CD4-positive, CD25-positive, alpha-beta regulatory T cell (primary cell): Measurements from ENCODE around the gene FLVCR1. TPM values are rescaled to one million over a fixed set of nuclear protein-coding genes. Genes with fewer than 3 reads are reported as not detected.
"Not testable (repeated sequence)": the region's sequence is repeated elsewhere in the genome, so short reads cannot be mapped to it uniquely, and the experiment has no call there.

Experiments
- ATAC-seq, 2 donors: fragments of 150-1000 bp; cut with Tn5 transposase; one replicate each; pipeline ENCODE4 v1.10.0; 2021; ENCODE audit warnings: low read depth in 2 of 2, moderate number of reproducible peaks in 2 of 2, moderate library complexity in 1 of 2
- DNase-seq, 3 donors: peaks; one replicate each; pipeline versions ENCODE4 v3.0.0 to v3.0.0-alpha.2; 2012 to 2022; ENCODE audit warnings: mixed read lengths in 1 of 3
- H3K27ac ChIP-seq: one replicate; pipeline ENCODE4 v1.7.0; 2013; ENCODE audit warnings: mild to moderate bottlenecking, low read length; ENCODE audit not compliant: insufficient read depth, poor library complexity, severe bottlenecking
- H3K27me3 ChIP-seq: one replicate; pipeline ENCODE4 v1.7.0; 2013; ENCODE audit warnings: low read length; ENCODE audit not compliant: control insufficient read depth, insufficient read depth
- H3K36me3 ChIP-seq: one replicate; pipeline ENCODE4 v1.7.0; 2013; ENCODE audit warnings: mild to moderate bottlenecking, low read length, moderate library complexity; ENCODE audit not compliant: control insufficient read depth, insufficient read depth
- H3K4me1 ChIP-seq: 2 replicates; pipeline ENCODE4 v1.7.0; 2013; ENCODE audit warnings: mild to moderate bottlenecking, low read length; ENCODE audit not compliant: insufficient read depth, control insufficient read depth, poor library complexity, severe bottlenecking
- H3K4me3 ChIP-seq: one replicate; pipeline ENCODE4 v1.7.0; 2013; ENCODE audit warnings: low read depth, mild to moderate bottlenecking, low read length, moderate library complexity
- H3K9me3 ChIP-seq, 2 experiments: 1 replicate in 1 of 2; 2 replicates in 1 of 2; pipeline ENCODE4 v1.7.0; 2013; ENCODE audit warnings: low read length in 2 of 2, mild to moderate bottlenecking in 1 of 2, moderate library complexity in 1 of 2; ENCODE audit not compliant: control insufficient read depth in 2 of 2
- H3K27ac Mint-ChIP-seq, 3 donors: one replicate each; pipeline ENCODE4 v1.8.0; 2020 to 2022; ENCODE audit warnings: mild to moderate bottlenecking in 3 of 3, mixed read lengths in 3 of 3, moderate library complexity in 2 of 3
- H3K27me3 Mint-ChIP-seq: one replicate; pipeline ENCODE4 v1.8.0; 2022; ENCODE audit warnings: mild to moderate bottlenecking, mixed read lengths
- H3K36me3 Mint-ChIP-seq: one replicate; pipeline ENCODE4 v1.8.0; 2020; ENCODE audit warnings: mixed read lengths
- H3K4me1 Mint-ChIP-seq, 4 donors: one replicate each; pipeline ENCODE4 v1.8.0; 2020 to 2022; ENCODE audit warnings: mixed read lengths in 4 of 4, mild to moderate bottlenecking in 1 of 4
- H3K4me3 Mint-ChIP-seq, 4 donors: one replicate each; pipeline ENCODE4 v1.8.0; 2020 to 2022; ENCODE audit warnings: mild to moderate bottlenecking in 4 of 4, mixed read lengths in 4 of 4, moderate library complexity in 3 of 4
- H3K9me3 Mint-ChIP-seq, 7 donors: one replicate each; pipeline ENCODE4 v1.8.0; 2020 to 2022; ENCODE audit warnings: mixed read lengths in 7 of 7, mild to moderate bottlenecking in 3 of 7, moderate library complexity in 2 of 7
- polyA plus RNA-seq, 4 donors: library from polyadenylated mRNA; unstranded; fragments of 300-500 nt; fragmentation: Illumina TruSeq; gene quantifications; one replicate each; pipeline ENCODE4 v1.2.3, GENCODE V29; 2021
- total RNA-seq: library from RNA; stranded (reverse); gene quantifications from one replicate; pipeline ENCODE4 v1.2.3, GENCODE V29; 2022

The FLVCR1 gene
- total and polyA plus RNA-seq, 5 donors from 2014 or later = 1.8 to 10.9 (median 2.3) TPM

GRCh38 chr1:212863345-212863744, 5.3 kb downstream of the FLVCR1 start:
- not testable (repeated sequence) for H3K9me3 ChIP-seq

GRCh38 chr1:212864201-212864600, 6.1 kb downstream of the FLVCR1 start:
- Histone ChIP-seq H3K27ac (no peak overlapping the region), H3K9me3 (no peaks in the 10 kb centered on the region), H3K27me3 (no peaks in the 10 kb centered on the region), H3K4me3 (no peak overlapping the region), H3K4me1 (peaks cover 19% of the 10 kb centered on the region), H3K36me3 (peaks cover 4% of the 10 kb centered on the region)
- ATAC-seq (no peak), DNase-seq (no peak)
- H3K9me3 Mint-ChIP-seq = no peaks in the 10 kb centered on the region
- peaks cover 6 to 22% (median 14%) of the 10 kb centered on the region in 4 donors for H3K4me1 Mint-ChIP-seq
- H3K4me3 Mint-ChIP-seq = peak overlapping the region in 1 of 4 donors; percentile 70
- peak overlapping the region in 1 of 3 donors; percentile 70 for H3K27ac Mint-ChIP-seq
- H3K27me3 Mint-ChIP-seq = no peaks in the 10 kb centered on the region
- peaks cover 8% of the 10 kb centered on the region for H3K36me3 Mint-ChIP-seq

More at GRCh38 chr1:212863345-212863744, 5.3 kb downstream of the FLVCR1 start:
- H3K4me1 Mint-ChIP-seq = peaks cover 11 to 26% (median 19%) of the 10 kb centered on the region in 4 donors
- not testable (repeated sequence) for H3K27ac Mint-ChIP-seq, ATAC-seq, H3K27me3 Mint-ChIP-seq, H3K4me3 ChIP-seq, H3K27ac ChIP-seq, H3K27me3 ChIP-seq, H3K36me3 Mint-ChIP-seq, DNase-seq, H3K36me3 ChIP-seq, H3K9me3 Mint-ChIP-seq
- H3K4me3 Mint-ChIP-seq = peak overlapping the region in 1 of 4 donors; percentile 70
- H3K4me1 ChIP-seq = peaks cover 25% of the 10 kb centered on the region

GRCh38 chr1:212867192-212867591, 9.1 kb downstream of the FLVCR1 start:
- Histone ChIP-seq H3K36me3 (peaks cover 10% of the 10 kb centered on the region), H3K4me3 (no peak overlapping the region), H3K9me3 (no peaks in the 10 kb centered on the region), H3K4me1 (no peaks in the 10 kb centered on the region), H3K27ac (no peak overlapping the region), H3K27me3 (no peaks in the 10 kb centered on the region)
- Mint-ChIP-seq H3K9me3 (no peaks in the 10 kb centered on the region), H3K36me3 (peaks cover 8% of the 10 kb centered on the region), H3K27ac (no peak overlapping the region), H3K4me1 (peaks cover 13 to 21% (median 15%) of the 10 kb centered on the region in 4 donors), H3K27me3 (no peaks in the 10 kb centered on the region), H3K4me3 (no peak overlapping the region)
- ATAC-seq = no peak
- no peak for DNase-seq

- Mint-ChIP-seq H3K4me3 (no peak overlapping the region), H3K27ac (no peak overlapping the region)
These were observed 13.9 kb downstream of the FLVCR1 start for GRCh38 chr1:212871976-212872375.

GRCh38 chr1:212873518-212873917, 15.4 kb downstream of the FLVCR1 start:
- Mint-ChIP-seq H3K4me1 (peaks cover 2 to 10% (median 3%) of the 10 kb centered on the region in 4 donors), H3K36me3 (peaks cover 28% of the 10 kb centered on the region), H3K4me3 (no peak overlapping the region), H3K9me3 (no peaks in the 10 kb centered on the region), H3K27ac (no peak overlapping the region), H3K27me3 (no peaks in the 10 kb centered on the region)
- Histone ChIP-seq H3K4me1 (no peaks in the 10 kb centered on the region), H3K27me3 (no peaks in the 10 kb centered on the region), H3K9me3 (no peaks in the 10 kb centered on the region), H3K4me3 (no peak overlapping the region), H3K36me3 (peaks cover 32% of the 10 kb centered on the region), H3K27ac (no peak overlapping the region)
- ATAC-seq (no peak), DNase-seq (no peak)

More at GRCh38 chr1:212871976-212872375, 13.9 kb downstream of the FLVCR1 start:
- Histone ChIP-seq H3K27me3 (no peaks in the 10 kb centered on the region), H3K9me3 (no peaks in the 10 kb centered on the region), H3K4me3 (no peak overlapping the region), H3K4me1 (no peaks in the 10 kb centered on the region), H3K27ac (no peak overlapping the region), H3K36me3 (peaks cover 32% of the 10 kb centered on the region)
- ATAC-seq (no peak), DNase-seq (no peak)
- no peaks in the 10 kb centered on the region for H3K27me3 Mint-ChIP-seq
- peaks cover 2 to 10% (median 4%) of the 10 kb centered on the region in 4 donors for H3K4me1 Mint-ChIP-seq
- H3K9me3 Mint-ChIP-seq = no peaks in the 10 kb centered on the region
- peaks cover 28% of the 10 kb centered on the region for H3K36me3 Mint-ChIP-seq

GRCh38 chr1:212878418-212878817, 20.3 kb downstream of the FLVCR1 start:
- Mint-ChIP-seq H3K4me1 (peaks cover 0 to 13% (median under 1%) of the 10 kb centered on the region in 4 donors), H3K4me3 (no peak overlapping the region), H3K27ac (no peak overlapping the region), H3K36me3 (peaks cover 32% of the 10 kb centered on the region), H3K9me3 (no peaks in the 10 kb centered on the region), H3K27me3 (no peaks in the 10 kb centered on the region)
- Histone ChIP-seq H3K9me3 (no peaks in the 10 kb centered on the region), H3K27ac (no peak overlapping the region), H3K4me3 (no peak overlapping the region), H3K36me3 (peaks cover 16% of the 10 kb centered on the region), H3K27me3 (no peaks in the 10 kb centered on the region), H3K4me1 (no peaks in the 10 kb centered on the region)
- DNase-seq (no peak), ATAC-seq (no peak)

- no peaks in the 10 kb centered on the region for H3K27me3 ChIP-seq
- H3K4me1 ChIP-seq = no peaks in the 10 kb centered on the region
- H3K9me3 ChIP-seq = no peaks in the 10 kb centered on the region
- H3K4me3 Mint-ChIP-seq = no peak overlapping the region
- no peak overlapping the region for H3K27ac ChIP-seq
- peaks cover 26% of the 10 kb centered on the region for H3K36me3 Mint-ChIP-seq
- H3K9me3 Mint-ChIP-seq = no peaks in the 10 kb centered on the region
- peaks cover 0 to 13% (median under 1%) of the 10 kb centered on the region in 4 donors for H3K4me1 Mint-ChIP-seq
- H3K36me3 ChIP-seq = peaks cover 17% of the 10 kb centered on the region
- no peak for DNase-seq
- no peak overlapping the region for H3K27ac Mint-ChIP-seq
- no peak overlapping the region for H3K4me3 ChIP-seq
- no peak for ATAC-seq
- H3K27me3 Mint-ChIP-seq = no peaks in the 10 kb centered on the region
These were observed 22.0 kb downstream of the FLVCR1 start for GRCh38 chr1:212879947-212880690.

- ATAC-seq = no peak
- Histone ChIP-seq H3K36me3 (peaks cover 43% of the 10 kb centered on the region), H3K4me1 (no peaks in the 10 kb centered on the region), H3K27ac (no peak overlapping the region), H3K27me3 (no peaks in the 10 kb centered on the region), H3K9me3 (no peaks in the 10 kb centered on the region), H3K4me3 (no peak overlapping the region)
- DNase-seq = no peak
- H3K9me3 Mint-ChIP-seq = no peaks in the 10 kb centered on the region
- H3K27ac Mint-ChIP-seq = no peak overlapping the region
- H3K4me3 Mint-ChIP-seq = no peak overlapping the region
- peaks cover 0 to 9% (median 0%) of the 10 kb centered on the region in 4 donors for H3K4me1 Mint-ChIP-seq
- H3K36me3 Mint-ChIP-seq = peaks cover 25% of the 10 kb centered on the region
- no peaks in the 10 kb centered on the region for H3K27me3 Mint-ChIP-seq
These were observed 26.5 kb downstream of the FLVCR1 start for GRCh38 chr1:212884592-212884991.
